ENCODE results near the gene ZNF398.

The ZNF398 gene

DNA sequence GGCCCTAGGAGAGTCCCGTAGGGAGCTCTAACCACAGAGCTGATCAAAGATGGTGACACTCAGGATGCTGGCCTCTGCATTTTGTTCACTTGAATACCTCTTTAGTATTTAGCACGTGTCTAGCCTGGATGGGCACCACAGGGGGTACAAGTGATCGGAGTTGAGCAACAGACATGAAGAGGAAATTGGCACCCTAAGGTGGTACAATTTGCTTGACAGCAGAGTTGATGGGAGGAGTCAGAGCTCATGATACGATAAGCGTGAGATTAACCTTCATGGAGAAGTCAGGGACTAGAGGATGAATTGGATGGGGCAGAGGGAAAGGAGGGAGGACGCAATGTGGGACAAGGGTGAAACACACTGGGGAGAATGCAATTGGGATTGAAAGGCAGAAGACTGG, 82.3 kb downstream of the ZNF398 start:
- no peak for DNase-seq

DNA sequence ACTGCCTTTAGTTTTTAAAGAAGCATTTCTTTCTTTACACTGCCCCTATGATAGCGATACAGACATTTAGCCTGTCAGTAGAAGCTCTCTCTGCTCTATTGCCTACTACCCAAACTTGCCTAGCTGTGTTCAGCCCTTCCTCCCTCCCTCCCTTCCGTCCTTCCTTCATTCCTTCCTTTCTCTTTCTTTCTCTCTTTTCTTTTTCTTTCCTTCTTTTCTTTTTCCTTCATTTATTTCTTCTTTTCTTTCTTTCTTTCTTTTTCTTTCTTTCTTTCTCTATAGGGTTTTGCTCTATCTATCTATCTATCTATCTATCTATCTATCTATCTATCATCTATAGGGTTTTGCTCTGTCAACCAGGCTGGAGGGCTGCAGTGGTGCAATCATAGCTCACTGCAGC, 85.1 kb downstream of the ZNF398 start:
- DNase-seq = no peak

All from inflammatory macrophage treated with lipopolysaccharide for 4 hours (primary cell).